Adrenal gland (tissue), 5 donors: ENCODE results near the gene MLANA.

Experiments
- POLR2A ChIP-seq, 2 donors: fragments of 450-650 bp; IDR thresholded peaks; one replicate each; pipeline ENCODE4 v1.6.1; 2017; ENCODE audit warnings: antibody characterized with exemption in 2 of 2, mild to moderate bottlenecking in 2 of 2, moderate library complexity in 1 of 2
- TF ChIP-seq, protein P1 (sequence below), 6 experiments: fragments of 450-650 bp in 4 of 6; fragments of 200-600 bp in 2 of 6; sonication (generic) in 1 of 6; IDR thresholded peaks; 1 replicate in 5 of 6; 2 replicates in 1 of 6; pipeline versions ENCODE4 v1.5.1 to v1.8.0; 2016 to 2021; ENCODE audit warnings: antibody characterized with exemption in 6 of 6, mild to moderate bottlenecking in 2 of 6, moderate library complexity in 1 of 6
- donor health status: DM: no; HTN: no; CAD: no.

DNA sequence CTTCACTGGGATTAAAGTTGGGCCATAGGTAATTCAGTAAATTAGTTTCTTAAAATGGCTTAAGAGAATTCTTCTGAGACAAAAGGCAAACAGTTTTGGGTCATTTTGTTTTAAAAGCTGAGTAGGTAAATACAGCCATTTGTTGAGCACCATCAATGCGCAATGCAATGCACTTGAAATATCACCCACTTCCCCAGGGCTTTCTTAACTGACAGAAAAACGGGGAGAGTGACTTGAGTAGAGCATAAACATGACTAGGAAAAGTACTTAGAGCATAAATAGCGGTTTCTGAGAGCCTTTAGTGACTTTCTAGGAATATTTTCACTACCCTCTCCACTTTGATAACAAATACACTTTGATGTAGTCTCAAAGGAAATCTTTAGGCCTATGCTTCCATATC is 27.2 kb downstream of the MLANA start:
- TF ChIP-seq, protein P1, sequence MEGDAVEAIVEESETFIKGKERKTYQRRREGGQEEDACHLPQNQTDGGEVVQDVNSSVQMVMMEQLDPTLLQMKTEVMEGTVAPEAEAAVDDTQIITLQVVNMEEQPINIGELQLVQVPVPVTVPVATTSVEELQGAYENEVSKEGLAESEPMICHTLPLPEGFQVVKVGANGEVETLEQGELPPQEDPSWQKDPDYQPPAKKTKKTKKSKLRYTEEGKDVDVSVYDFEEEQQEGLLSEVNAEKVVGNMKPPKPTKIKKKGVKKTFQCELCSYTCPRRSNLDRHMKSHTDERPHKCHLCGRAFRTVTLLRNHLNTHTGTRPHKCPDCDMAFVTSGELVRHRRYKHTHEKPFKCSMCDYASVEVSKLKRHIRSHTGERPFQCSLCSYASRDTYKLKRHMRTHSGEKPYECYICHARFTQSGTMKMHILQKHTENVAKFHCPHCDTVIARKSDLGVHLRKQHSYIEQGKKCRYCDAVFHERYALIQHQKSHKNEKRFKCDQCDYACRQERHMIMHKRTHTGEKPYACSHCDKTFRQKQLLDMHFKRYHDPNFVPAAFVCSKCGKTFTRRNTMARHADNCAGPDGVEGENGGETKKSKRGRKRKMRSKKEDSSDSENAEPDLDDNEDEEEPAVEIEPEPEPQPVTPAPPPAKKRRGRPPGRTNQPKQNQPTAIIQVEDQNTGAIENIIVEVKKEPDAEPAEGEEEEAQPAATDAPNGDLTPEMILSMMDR (IDR thresholded peaks at IDR 0.05), result no peak
- no peak for TF ChIP-seq POLR2A (IDR thresholded peaks at IDR 0.05)
